ENCODE measurements around the gene TP53INP2. TPM values are rescaled to one million over a fixed set of nuclear protein-coding genes. Genes with fewer than 3 reads are reported as not detected.

TP53INP2 gene
- total and polyA plus RNA-seq, 2 of the 13 experiments (the other 11 are each of a cell fraction or from before 2014, with no cell fraction given): 5.2 to 18.8 TPM

DNA sequence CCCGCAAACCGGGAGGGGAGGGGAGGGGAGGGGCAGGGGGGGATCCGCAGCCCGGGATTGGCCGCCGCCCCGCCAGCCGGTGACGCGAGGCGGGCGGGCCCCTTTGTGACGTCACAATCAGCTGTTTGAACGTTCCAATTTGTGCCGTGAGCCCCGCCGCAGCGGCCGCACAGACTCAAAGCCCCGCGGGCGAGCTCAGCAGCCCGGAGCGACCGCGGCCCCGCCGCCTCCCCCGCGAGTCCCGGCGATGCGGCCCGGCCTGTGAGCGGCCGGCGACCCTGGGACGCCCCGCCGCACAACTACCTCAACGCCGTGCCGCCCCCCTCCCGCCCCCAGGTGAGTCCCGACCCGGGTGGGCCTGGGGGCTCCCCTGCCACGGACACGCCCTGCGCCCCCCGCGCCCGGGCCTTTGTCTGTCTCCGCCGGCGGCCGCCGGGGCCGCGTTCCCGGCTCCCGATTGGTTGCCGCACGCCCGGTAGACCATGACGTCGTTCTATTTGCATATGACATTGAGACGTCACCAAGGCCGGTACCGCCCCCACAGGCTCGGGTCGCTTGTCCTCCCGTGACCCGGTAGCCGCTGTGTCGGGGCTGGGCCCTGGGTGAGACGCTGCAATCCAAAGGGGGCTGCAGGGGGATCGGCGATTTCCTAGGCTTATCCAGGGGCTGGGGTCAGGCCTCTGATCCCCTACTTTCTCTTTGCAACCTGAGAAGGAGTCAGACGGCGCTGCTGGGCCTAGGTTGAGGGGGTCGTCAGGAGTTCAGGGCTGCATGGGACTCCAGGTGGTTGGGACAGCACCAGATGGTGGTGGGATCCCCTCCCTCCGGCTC is at the start of gene TP53INP2 (continued):
- TF ChIP-seq FOXJ3 (CRISPR knock-in tag; IDR thresholded peaks at IDR 0.05; ENCODE audit: borderline replicate concordance): no peak
- TF ChIP-seq ZIK1 (CRISPR knock-in tag; IDR thresholded peaks at IDR 0.05; ENCODE audit: borderline replicate concordance, low read depth): peak; percentile 67; the same call in 1 of the 2 replicates
- TF ChIP-seq ZSCAN29 (CRISPR knock-in tag; conservative IDR thresholded peaks at IDR 0.05): no peak
- TF ChIP-seq ZMYM2 (CRISPR knock-in tag; IDR thresholded peaks at IDR 0.05): no peak
- peak; percentile 75; the same call in 1 of the 2 replicates for TF ChIP-seq ZNF136 (CRISPR knock-in tag; IDR thresholded peaks at IDR 0.05; ENCODE audit: low read depth)
- TF ChIP-seq NFE2L2 (IDR thresholded peaks at IDR 0.05; ENCODE audit: low read length): no peak
- TF ChIP-seq KDM6A (CRISPR knock-in tag; IDR thresholded peaks at IDR 0.05; ENCODE audit: low read depth): peak; percentile 55; the same call in 1 of the 2 replicates
- peak; percentile 58; the same call in 1 of the 2 replicates for TF ChIP-seq ETV5 (CRISPR knock-in tag; IDR thresholded peaks at IDR 0.05; ENCODE audit: borderline replicate concordance)
- TF ChIP-seq ZBTB7B (CRISPR knock-in tag; IDR thresholded peaks at IDR 0.05): peak; percentile 89; the same call in 1 of the 2 replicates
- peak; percentile 67; the same call in 1 of the 2 replicates for TF ChIP-seq NFKB2 (CRISPR knock-in tag; IDR thresholded peaks at IDR 0.05; ENCODE audit: borderline replicate concordance)
- peak; percentile 62; the same call in 1 of the 2 replicates for TF ChIP-seq ZNF558 (CRISPR knock-in tag; IDR thresholded peaks at IDR 0.05; ENCODE audit: borderline replicate concordance)
- TF ChIP-seq NFATC3 (CRISPR knock-in tag; IDR thresholded peaks at IDR 0.05): peak; percentile 97
- TF ChIP-seq ZNF589 (CRISPR knock-in tag; conservative IDR thresholded peaks at IDR 0.05): no peak
- TF ChIP-seq ZNF546 (CRISPR knock-in tag; conservative IDR thresholded peaks at IDR 0.05): peak; percentile 85
- TF ChIP-seq, protein P1, sequence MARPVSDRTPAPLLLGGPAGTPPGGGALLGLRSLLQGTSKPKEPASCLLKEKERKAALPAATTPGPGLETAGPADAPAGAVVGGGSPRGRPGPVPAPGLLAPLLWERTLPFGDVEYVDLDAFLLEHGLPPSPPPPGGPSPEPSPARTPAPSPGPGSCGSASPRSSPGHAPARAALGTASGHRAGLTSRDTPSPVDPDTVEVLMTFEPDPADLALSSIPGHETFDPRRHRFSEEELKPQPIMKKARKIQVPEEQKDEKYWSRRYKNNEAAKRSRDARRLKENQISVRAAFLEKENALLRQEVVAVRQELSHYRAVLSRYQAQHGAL (CRISPR knock-in tag; IDR thresholded peaks at IDR 0.05; ENCODE audit: not compliant biosample characterization): no peak
- no peak for TF ChIP-seq ZNF343 (CRISPR knock-in tag; IDR thresholded peaks at IDR 0.05)
- TF ChIP-seq ZNF121 (CRISPR knock-in tag; IDR thresholded peaks at IDR 0.05): peak; percentile 45; the same call in 1 of the 2 replicates
- peak; percentile 74 for TF ChIP-seq RFX5 (IDR thresholded peaks at IDR 0.05; ENCODE audit: low read depth, low read length)
- TF ChIP-seq PRDM4 (CRISPR knock-in tag; IDR thresholded peaks at IDR 0.05; ENCODE audit: borderline replicate concordance): no peak
- TF ChIP-seq HMG20A (CRISPR knock-in tag; IDR thresholded peaks at IDR 0.05; ENCODE audit: borderline replicate concordance): no peak
- peak; percentile 55; the same call in 1 of the 2 replicates for TF ChIP-seq HNF4G (IDR thresholded peaks at IDR 0.05; ENCODE audit: borderline replicate concordance, low read depth, low read length)
- TF ChIP-seq HNF4G (CRISPR knock-in tag; IDR thresholded peaks at IDR 0.05; ENCODE audit: borderline replicate concordance, low read depth): no peak; the same call in 1 of the 2 replicates
- peak; percentile 60; the same call in 1 of the 2 replicates for TF ChIP-seq KDM5B (CRISPR knock-in tag; IDR thresholded peaks at IDR 0.05; ENCODE audit: borderline replicate concordance)
- no peak for TF ChIP-seq ZNF615 (CRISPR knock-in tag; IDR thresholded peaks at IDR 0.05; ENCODE audit: borderline replicate concordance)
- TF ChIP-seq MBD4 (IDR thresholded peaks at IDR 0.05; ENCODE audit: borderline replicate concordance, low read length): no peak
- peak; percentile 55; the same call in 1 of the 2 replicates for TF ChIP-seq GFI1 (CRISPR knock-in tag; IDR thresholded peaks at IDR 0.05; ENCODE audit: borderline replicate concordance)
- peak; percentile 64; the same call in 1 of the 2 replicates for TF ChIP-seq PAX8 (CRISPR knock-in tag; IDR thresholded peaks at IDR 0.05; ENCODE audit: borderline replicate concordance)
- TF ChIP-seq ZNF543 (CRISPR knock-in tag; IDR thresholded peaks at IDR 0.05): no peak; the same call in 1 of the 2 replicates
